Stromal cell of bone marrow (primary cell): ENCODE data around the gene RAD23B.
"Not testable (repeated sequence)": the region's sequence is repeated elsewhere in the genome, so short reads cannot be mapped to it uniquely, and the experiment has no call there.

Experiments
- DNase-seq: peaks from one replicate; pipeline ENCODE4 v3.0.0-alpha.2; 2012; ENCODE audit warnings: low read depth

Gene RAD23B

DNA sequence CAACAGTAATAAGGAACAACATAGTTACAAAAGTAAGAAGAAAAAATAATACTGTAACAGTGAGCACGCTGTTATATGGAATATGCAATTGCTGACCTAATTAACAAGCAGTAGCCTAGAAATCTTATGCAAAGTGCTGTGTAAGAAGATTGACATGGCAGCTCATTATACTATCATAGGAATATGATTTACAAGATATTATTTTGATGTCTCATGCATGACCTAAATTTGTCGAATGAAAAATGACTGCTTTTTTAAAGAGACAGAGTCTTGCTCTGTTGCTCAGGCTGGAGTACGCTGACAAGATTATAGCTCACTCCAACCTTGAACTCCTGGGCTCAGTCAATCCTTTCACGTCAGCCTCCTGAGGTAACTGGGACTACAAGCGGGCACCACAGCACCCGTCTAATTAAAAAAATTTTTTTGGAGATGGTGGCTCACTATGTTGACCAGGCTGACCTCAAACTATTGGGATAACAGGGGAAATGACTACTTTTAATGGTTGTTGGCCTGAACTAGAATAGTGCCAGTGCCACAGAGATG is 10.5 kb downstream of the RAD23B start:
- DNase-seq = no peak

GRCh38 chr9:107294756-107295155 is 11.7 kb downstream of the RAD23B start:
- DNase-seq = no peak

DNA sequence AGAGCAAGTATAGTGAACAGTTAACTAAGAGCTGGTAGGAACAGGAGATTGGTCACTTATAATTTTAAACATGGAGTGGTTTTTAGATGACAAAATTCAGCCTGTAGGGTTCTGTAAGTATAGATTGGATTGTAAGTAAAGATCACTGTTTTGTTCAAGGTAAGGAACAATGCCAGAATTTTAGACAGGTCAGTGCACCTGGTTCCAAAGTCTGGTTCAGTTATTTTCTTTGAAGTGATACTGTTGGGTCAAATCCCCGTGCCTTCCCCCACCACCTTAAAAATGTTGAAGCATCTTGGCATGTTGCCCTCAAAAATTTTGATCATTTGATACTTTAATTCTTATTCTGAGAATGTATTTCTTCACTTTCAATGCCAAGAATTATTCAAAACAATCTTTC is 12.9 kb downstream of the RAD23B start:
- no peak for DNase-seq

GRCh38 chr9:107296592-107296991 is 13.5 kb downstream of the RAD23B start:
- not testable (repeated sequence) for DNase-seq

DNA sequence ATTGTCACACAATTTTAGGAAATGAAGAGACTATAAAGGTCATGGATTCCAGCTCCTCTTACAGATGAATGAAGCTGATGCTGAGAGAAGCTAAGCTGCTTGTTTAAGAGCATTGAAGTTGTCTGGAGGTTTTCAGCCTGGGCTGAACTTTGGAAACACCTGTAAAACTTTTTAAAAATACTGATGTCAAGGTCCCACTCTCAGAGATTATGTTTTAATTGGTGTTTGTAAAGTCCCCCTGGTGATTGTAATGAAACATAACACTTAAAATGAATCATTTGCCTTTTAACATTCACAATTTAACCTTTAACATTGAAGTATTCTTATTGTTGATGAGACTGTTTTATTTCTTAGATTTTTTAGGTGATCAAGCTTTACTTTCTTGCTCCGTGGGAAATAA is 16.4 kb downstream of the RAD23B start:
- no peak for DNase-seq

- no peak for DNase-seq
Observed at GRCh38 chr9:107306308-107306707, 23.2 kb downstream of the RAD23B start.

GRCh38 chr9:107307331-107307730 is 24.3 kb downstream of the RAD23B start:
- DNase-seq = no peak

GRCh38 chr9:107308461-107308860 is 25.4 kb downstream of the RAD23B start:
- no peak for DNase-seq

- no peak for DNase-seq
Observed at GRCh38 chr9:107309271-107309670, 26.2 kb downstream of the RAD23B start.

DNA sequence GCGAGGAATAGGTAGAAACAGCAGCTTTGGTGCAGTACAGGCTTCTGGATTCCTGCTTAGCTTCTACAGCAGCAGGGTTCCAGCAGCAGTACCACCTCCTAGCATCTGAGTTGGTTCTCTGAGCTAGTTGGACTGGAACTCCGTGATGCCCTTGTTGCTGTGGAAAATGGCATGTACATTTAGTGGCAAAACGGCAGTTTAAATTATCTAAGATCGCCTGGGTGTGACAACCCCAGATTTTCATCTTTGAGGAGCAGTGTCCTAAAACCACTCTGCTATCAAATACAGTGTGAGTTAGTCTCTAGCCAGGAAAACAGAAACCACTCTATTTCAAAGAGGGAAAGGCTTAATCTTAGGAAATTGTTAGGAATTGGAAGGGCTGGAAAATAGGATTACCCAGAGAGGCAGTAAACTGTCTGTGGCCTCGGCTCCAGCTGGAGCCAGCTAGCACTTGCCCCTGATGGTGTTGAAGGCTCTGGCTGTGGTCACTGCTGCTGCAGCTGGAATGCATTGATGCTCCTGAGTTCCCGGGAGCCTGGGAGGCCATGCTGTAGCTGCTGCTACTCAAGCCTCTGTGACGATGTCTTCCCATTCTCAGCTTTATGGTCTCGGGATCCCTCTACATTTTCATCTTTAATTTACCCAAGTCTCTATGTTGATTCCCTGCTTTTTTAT is 29.4 kb downstream of the RAD23B start:
- DNase-seq = no peak

- DNase-seq = no peak
Observed at GRCh38 chr9:107313555-107314096, 30.5 kb downstream of the RAD23B start.

DNA sequence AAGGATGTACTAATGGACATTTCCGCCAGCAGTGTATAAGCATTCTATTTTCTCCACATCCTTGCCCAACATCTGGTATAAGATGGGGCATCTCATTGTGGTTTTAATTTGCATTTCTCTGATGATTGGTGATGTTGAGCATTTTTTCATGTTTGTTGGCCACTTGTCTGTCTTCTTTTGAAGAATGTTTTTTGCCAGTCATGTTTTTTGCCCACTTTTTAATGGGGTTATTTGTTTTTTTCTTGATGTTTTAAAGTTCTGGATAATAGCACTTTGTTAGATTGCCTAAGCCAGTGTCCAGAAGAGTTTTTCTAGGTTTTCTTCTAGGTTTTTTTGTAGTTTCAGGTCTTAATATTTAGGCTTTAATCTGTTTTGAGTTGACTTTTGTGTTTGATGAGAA is 31.7 kb downstream of the RAD23B start:
- no peak for DNase-seq

DNA sequence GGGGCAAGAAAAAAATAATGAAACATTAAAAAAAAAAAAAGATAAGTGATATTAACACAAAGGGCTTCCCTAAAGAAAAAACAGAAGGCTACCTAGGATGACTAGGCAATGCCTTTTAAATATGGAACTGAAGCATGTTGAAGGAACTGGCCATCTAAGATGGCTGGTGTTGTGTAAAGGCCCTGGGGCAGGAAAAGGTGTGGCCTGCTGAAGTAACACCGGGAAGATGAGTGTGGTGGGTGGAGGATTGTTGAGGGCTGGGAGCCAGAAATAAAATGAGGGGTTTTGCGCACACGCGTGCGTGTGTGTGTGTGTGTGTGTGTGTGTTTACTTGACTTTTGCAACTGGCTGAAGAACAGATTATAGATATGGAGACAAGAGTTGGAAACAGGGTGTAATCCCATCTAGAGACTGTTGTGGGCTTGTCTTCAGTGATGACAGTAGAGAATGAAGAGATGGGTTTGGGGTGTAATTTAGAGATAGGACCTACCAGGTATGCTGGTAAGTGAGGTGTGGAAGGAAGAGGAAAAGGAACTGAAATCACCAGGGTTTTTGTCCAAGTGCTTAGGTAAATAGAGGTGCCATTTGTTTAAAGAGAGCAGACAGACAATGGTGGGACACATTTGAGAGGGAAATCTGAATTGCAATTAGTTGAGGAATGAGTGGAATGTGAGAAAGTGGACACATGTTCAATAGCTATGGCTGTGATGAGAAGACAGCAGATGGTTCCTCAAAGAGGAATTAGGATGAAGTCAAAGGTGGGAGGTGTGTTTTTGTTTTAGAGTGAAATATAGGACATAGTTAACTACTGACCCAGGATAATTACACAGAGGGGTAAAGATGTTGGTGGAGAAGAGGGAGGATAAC is 33.9 kb downstream of the RAD23B start:
- DNase-seq = no peak

- no peak for DNase-seq
Observed at GRCh38 chr9:107322643-107323042, 39.6 kb downstream of the RAD23B start.

GRCh38 chr9:107323836-107324585 is 40.9 kb downstream of the RAD23B start:
- no peak for DNase-seq

GRCh38 chr9:107325842-107326241 is 42.8 kb downstream of the RAD23B start:
- no peak for DNase-seq

- DNase-seq = no peak
Observed at GRCh38 chr9:107328510-107328909, 45.4 kb downstream of the RAD23B start.

GRCh38 chr9:107330420-107330819 is 47.3 kb downstream of the RAD23B start:
- DNase-seq = no peak

GRCh38 chr9:107332883-107333282 is 49.8 kb downstream of the RAD23B start:
- DNase-seq = no peak

GRCh38 chr9:107333363-107333762 is 50.3 kb downstream of the RAD23B start:
- DNase-seq = no peak

- DNase-seq = no peak
Observed at GRCh38 chr9:107334103-107334776, 51.2 kb downstream of the RAD23B start.

DNA sequence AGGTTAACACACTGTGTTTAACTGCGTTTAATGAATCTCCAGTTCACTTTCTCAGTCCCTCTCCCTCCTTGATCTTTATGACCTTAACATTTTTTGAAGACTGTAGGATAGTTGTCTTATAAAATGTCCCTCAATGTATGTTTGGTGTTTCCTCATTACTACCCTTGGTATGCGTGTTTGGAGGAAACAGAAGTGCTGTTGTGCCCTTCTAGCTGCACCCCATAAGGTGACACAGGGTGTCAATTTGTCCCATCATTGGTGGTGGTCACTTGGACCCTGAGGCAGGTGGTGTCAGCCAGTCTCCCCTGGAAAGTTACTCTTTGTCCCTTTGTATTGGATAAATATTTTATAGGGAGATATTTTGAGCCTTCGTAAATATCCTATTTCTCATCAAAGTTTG is 52.3 kb downstream of the RAD23B start:
- DNase-seq = no peak
